ENCODE results near the gene OR1E1. TPM values are rescaled to one million over a fixed set of nuclear protein-coding genes. Genes with fewer than 3 reads are reported as not detected.
"Not testable (repeated sequence)": the region's sequence is repeated elsewhere in the genome, so short reads cannot be mapped to it uniquely, and the experiment has no call there.

Gene OR1E1
- total RNA-seq, 1 donor from 2014 or later, result not detected

GRCh38 chr17:3418222-3418621 lies 20.0 kb upstream of the OR1E1 start:
- H3K4me3 ChIP-seq (ENCODE audit: insufficient read depth, low read depth, low read length), result no peak overlapping the region
- H3K79me2 ChIP-seq (ENCODE audit: insufficient read depth, low read length), result no peaks in the 10 kb centered on the region
- H3K27me3 Mint-ChIP-seq (ENCODE audit: low read depth, unreplicated experiment), result peaks cover 4% of the 10 kb centered on the region
- H3K36me3 Mint-ChIP-seq (ENCODE audit: low read depth, unreplicated experiment), result peaks cover 2% of the 10 kb centered on the region
- H3K36me3 ChIP-seq (ENCODE audit: insufficient read depth, low read length), result no peaks in the 10 kb centered on the region
- no peak overlapping the region for H3K27ac Mint-ChIP-seq (ENCODE audit: unreplicated experiment)
- H4K20me1 ChIP-seq (ENCODE audit: insufficient read depth, low read length), result no peaks in the 10 kb centered on the region
- no peak overlapping the region for H3K4me2 ChIP-seq (ENCODE audit: low read length)
- FAIRE-seq (no peak), DNase-seq (ENCODE audit: low read depth) (no peak)
- no peak overlapping the region for H2AFZ ChIP-seq (ENCODE audit: low read depth, low read length)
- H3K9ac ChIP-seq (ENCODE audit: low read length), result no peak overlapping the region
- TF ChIP-seq EZH2 (IDR thresholded peaks at IDR 0.05; ENCODE audit: insufficient read depth, low read length), result no peak
- H3K4me3 Mint-ChIP-seq (ENCODE audit: unreplicated experiment), result no peak overlapping the region
- no peaks in the 10 kb centered on the region for H3K27me3 ChIP-seq (ENCODE audit: insufficient read depth, low read length)
- no peaks in the 10 kb centered on the region for H3K4me1 ChIP-seq (ENCODE audit: insufficient read depth, low read length)
- no peaks in the 10 kb centered on the region for H3K4me1 Mint-ChIP-seq (ENCODE audit: low read depth, unreplicated experiment)
- H3K9me3 Mint-ChIP-seq (ENCODE audit: unreplicated experiment), result no peaks in the 10 kb centered on the region
- no peak overlapping the region for H3K27ac ChIP-seq (ENCODE audit: low read depth, low read length)
- H3K9me3 ChIP-seq (ENCODE audit: insufficient read depth, low read depth, low read length), result no peaks in the 10 kb centered on the region

GRCh38 chr17:3415610-3416009 lies 17.4 kb upstream of the OR1E1 start:
- Mint-ChIP-seq H3K36me3 (ENCODE audit: low read depth, unreplicated experiment) (peaks cover 2% of the 10 kb centered on the region), H3K4me1 (ENCODE audit: low read depth, unreplicated experiment) (no peaks in the 10 kb centered on the region), H3K9me3 (ENCODE audit: unreplicated experiment) (no peaks in the 10 kb centered on the region), H3K27ac (ENCODE audit: unreplicated experiment) (no peak overlapping the region), H3K27me3 (ENCODE audit: low read depth, unreplicated experiment) (peaks cover 7% of the 10 kb centered on the region), H3K4me3 (ENCODE audit: unreplicated experiment) (no peak overlapping the region)
- Histone ChIP-seq H3K4me2 (ENCODE audit: low read length) (no peak overlapping the region), H3K27ac (ENCODE audit: low read depth, low read length) (no peak overlapping the region), H4K20me1 (ENCODE audit: insufficient read depth, low read length) (no peaks in the 10 kb centered on the region), H3K9me3 (ENCODE audit: insufficient read depth, low read depth, low read length) (no peaks in the 10 kb centered on the region), H3K4me3 (ENCODE audit: insufficient read depth, low read depth, low read length) (no peak overlapping the region), H3K27me3 (ENCODE audit: insufficient read depth, low read length) (no peaks in the 10 kb centered on the region), H3K79me2 (ENCODE audit: insufficient read depth, low read length) (no peaks in the 10 kb centered on the region), H3K4me1 (ENCODE audit: insufficient read depth, low read length) (no peaks in the 10 kb centered on the region), H2AFZ (ENCODE audit: low read depth, low read length) (no peak overlapping the region), H3K36me3 (ENCODE audit: insufficient read depth, low read length) (no peaks in the 10 kb centered on the region), H3K9ac (ENCODE audit: low read length) (no peak overlapping the region)
- FAIRE-seq (no peak), DNase-seq (ENCODE audit: low read depth) (no peak)
- TF ChIP-seq CTCF (IDR thresholded peaks at IDR 0.05; ENCODE audit: insufficient read depth, low read depth, low read length), result no peak
- no peak for TF ChIP-seq EZH2 (IDR thresholded peaks at IDR 0.05; ENCODE audit: insufficient read depth, low read length)

GRCh38 chr17:3412216-3412615 lies 14.0 kb upstream of the OR1E1 start:
- not testable (repeated sequence) for H3K9me3 Mint-ChIP-seq (ENCODE audit: unreplicated experiment); H3K27ac Mint-ChIP-seq (ENCODE audit: unreplicated experiment); H3K36me3 ChIP-seq (ENCODE audit: insufficient read depth, low read length); H3K36me3 Mint-ChIP-seq (ENCODE audit: low read depth, unreplicated experiment); H3K9me3 ChIP-seq (ENCODE audit: insufficient read depth, low read depth, low read length); H3K9ac ChIP-seq (ENCODE audit: low read length); FAIRE-seq; H3K27me3 ChIP-seq (ENCODE audit: insufficient read depth, low read length); H3K4me3 Mint-ChIP-seq (ENCODE audit: unreplicated experiment); H3K27ac ChIP-seq (ENCODE audit: low read depth, low read length); H3K4me1 Mint-ChIP-seq (ENCODE audit: low read depth, unreplicated experiment); H3K4me2 ChIP-seq (ENCODE audit: low read length); DNase-seq (ENCODE audit: low read depth); H4K20me1 ChIP-seq (ENCODE audit: insufficient read depth, low read length); H3K4me1 ChIP-seq (ENCODE audit: insufficient read depth, low read length); H3K27me3 Mint-ChIP-seq (ENCODE audit: low read depth, unreplicated experiment); H3K4me3 ChIP-seq (ENCODE audit: insufficient read depth, low read depth, low read length); H3K79me2 ChIP-seq (ENCODE audit: insufficient read depth, low read length); H2AFZ ChIP-seq (ENCODE audit: low read depth, low read length)

GRCh38 chr17:3411070-3411469 lies 12.9 kb upstream of the OR1E1 start, which contains the start of gene OR3A3:
OR3A3 (plus strand) TSS chr17:3411370.
- no peak for FAIRE-seq
- no peaks in the 10 kb centered on the region for H3K27me3 ChIP-seq (ENCODE audit: insufficient read depth, low read length)
- H3K27ac ChIP-seq (ENCODE audit: low read depth, low read length), result no peak within 1 kb of the TSS
- H3K4me3 ChIP-seq (ENCODE audit: insufficient read depth, low read depth, low read length), result no peak within 1 kb of the TSS
- no peaks in the 10 kb centered on the region for H3K4me1 Mint-ChIP-seq (ENCODE audit: low read depth, unreplicated experiment)
- H3K9ac ChIP-seq (ENCODE audit: low read length), result no peak within 1 kb of the TSS
- H3K79me2 ChIP-seq (ENCODE audit: insufficient read depth, low read length), result no peaks in the 10 kb centered on the region
- no peak within 1 kb of the TSS for H2AFZ ChIP-seq (ENCODE audit: low read depth, low read length)
- H4K20me1 ChIP-seq (ENCODE audit: insufficient read depth, low read length), result no peaks in the 10 kb centered on the region
- no peaks in the 10 kb centered on the region for H3K4me1 ChIP-seq (ENCODE audit: insufficient read depth, low read length)
- peaks cover 7% of the 10 kb centered on the region for H3K9me3 Mint-ChIP-seq (ENCODE audit: unreplicated experiment)
- H3K36me3 Mint-ChIP-seq (ENCODE audit: low read depth, unreplicated experiment), result peaks cover 2% of the 10 kb centered on the region
- no peak within 1 kb of the TSS for H3K4me2 ChIP-seq (ENCODE audit: low read length)
- H3K27ac Mint-ChIP-seq (ENCODE audit: unreplicated experiment), result no peak within 1 kb of the TSS
- peaks cover 2% of the 10 kb centered on the region for H3K9me3 ChIP-seq (ENCODE audit: insufficient read depth, low read depth, low read length)
- H3K27me3 Mint-ChIP-seq (ENCODE audit: low read depth, unreplicated experiment), result peaks cover 8% of the 10 kb centered on the region
- no peak for DNase-seq (ENCODE audit: low read depth)
- H3K4me3 Mint-ChIP-seq (ENCODE audit: unreplicated experiment), result no peak within 1 kb of the TSS
- H3K36me3 ChIP-seq (ENCODE audit: insufficient read depth, low read length), result no peaks in the 10 kb centered on the region
- TF ChIP-seq EZH2 (IDR thresholded peaks at IDR 0.05; ENCODE audit: insufficient read depth, low read length), result no peak
- TF ChIP-seq CTCF (IDR thresholded peaks at IDR 0.05; ENCODE audit: insufficient read depth, low read depth, low read length), result no peak

- not testable (repeated sequence) for H3K27ac ChIP-seq (ENCODE audit: low read depth, low read length); H3K79me2 ChIP-seq (ENCODE audit: insufficient read depth, low read length); H3K36me3 ChIP-seq (ENCODE audit: insufficient read depth, low read length); H3K4me3 ChIP-seq (ENCODE audit: insufficient read depth, low read depth, low read length); H3K4me2 ChIP-seq (ENCODE audit: low read length); H3K36me3 Mint-ChIP-seq (ENCODE audit: low read depth, unreplicated experiment); DNase-seq (ENCODE audit: low read depth); H3K27ac Mint-ChIP-seq (ENCODE audit: unreplicated experiment); H3K27me3 ChIP-seq (ENCODE audit: insufficient read depth, low read length); H3K4me1 ChIP-seq (ENCODE audit: insufficient read depth, low read length); H3K4me1 Mint-ChIP-seq (ENCODE audit: low read depth, unreplicated experiment); FAIRE-seq; H3K9ac ChIP-seq (ENCODE audit: low read length); H4K20me1 ChIP-seq (ENCODE audit: insufficient read depth, low read length); H3K4me3 Mint-ChIP-seq (ENCODE audit: unreplicated experiment); H3K9me3 ChIP-seq (ENCODE audit: insufficient read depth, low read depth, low read length); H2AFZ ChIP-seq (ENCODE audit: low read depth, low read length); H3K9me3 Mint-ChIP-seq (ENCODE audit: unreplicated experiment)
- peaks cover 11% of the 10 kb centered on the region for H3K27me3 Mint-ChIP-seq (ENCODE audit: low read depth, unreplicated experiment)
Measured at GRCh38 chr17:3403856-3404255, 5.6 kb upstream of the OR1E1 start.
